Measurements from ENCODE around the gene SLC22A4. TPM values are rescaled to one million over a fixed set of nuclear protein-coding genes. Genes with fewer than 3 reads are reported as not detected.
A peak's percentile ranks its signal among the peaks of the same experiment; 100 is the strongest.

Gene SLC22A4
- total and polyA plus RNA-seq, 2 experiments from 2014 or later, result 0.27 to 0.32 TPM

GRCh38 chr5:132313366-132313765, 19.2 kb downstream of the SLC22A4 start:
- DNase-seq (ENCODE audit: low read depth in 1 of 2, low spot score in 1 of 2), result peak in 1 of 2 donors; percentile 93
- TF ChIP-seq CTCF (IDR thresholded peaks at IDR 0.05; ENCODE audit: low read depth, low read length), result no peak
- no peaks in the 10 kb centered on the region for H3K4me1 ChIP-seq (ENCODE audit: low read depth)
- H3K9me3 ChIP-seq (ENCODE audit: low read depth), result no peaks in the 10 kb centered on the region
- H3K4me3 ChIP-seq, result no peak overlapping the region
- no peak overlapping the region for H3K27ac ChIP-seq
- no peaks in the 10 kb centered on the region for H3K36me3 ChIP-seq
- H3K27me3 ChIP-seq, result no peaks in the 10 kb centered on the region

- Histone ChIP-seq H3K27ac (no peak overlapping the region), H3K9me3 (ENCODE audit: low read depth) (no peaks in the 10 kb centered on the region), H3K4me1 (ENCODE audit: low read depth) (no peaks in the 10 kb centered on the region), H3K4me3 (no peak overlapping the region), H3K27me3 (no peaks in the 10 kb centered on the region), H3K36me3 (no peaks in the 10 kb centered on the region)
- TF ChIP-seq CTCF (IDR thresholded peaks at IDR 0.05; ENCODE audit: low read depth, low read length), result no peak
- DNase-seq (ENCODE audit: low read depth in 1 of 2, low spot score in 1 of 2), result no peak
Measured at GRCh38 chr5:132313961-132314432, 19.8 kb downstream of the SLC22A4 start.

- no peaks in the 10 kb centered on the region for H3K4me1 ChIP-seq (ENCODE audit: low read depth)
Measured at GRCh38 chr5:132315529-132316067, 21.4 kb downstream of the SLC22A4 start.

GRCh38 chr5:132319975-132320374, 25.8 kb downstream of the SLC22A4 start:
- TF ChIP-seq CTCF (IDR thresholded peaks at IDR 0.05; ENCODE audit: low read depth, low read length), result no peak
- H3K4me3 ChIP-seq, result no peak overlapping the region
- no peak for DNase-seq (ENCODE audit: low read depth in 1 of 2, low spot score in 1 of 2)

More at GRCh38 chr5:132315529-132316067, 21.4 kb downstream of the SLC22A4 start:
- Histone ChIP-seq H3K9me3 (ENCODE audit: low read depth) (no peaks in the 10 kb centered on the region), H3K4me3 (no peak overlapping the region), H3K27ac (no peak overlapping the region), H3K27me3 (no peaks in the 10 kb centered on the region), H3K36me3 (no peaks in the 10 kb centered on the region)
- no peak for TF ChIP-seq CTCF (IDR thresholded peaks at IDR 0.05; ENCODE audit: low read depth, low read length)
- no peak for DNase-seq (ENCODE audit: low read depth in 1 of 2, low spot score in 1 of 2)

GRCh38 chr5:132321109-132321721, 27.0 kb downstream of the SLC22A4 start:
- no peaks in the 10 kb centered on the region for H3K9me3 ChIP-seq (ENCODE audit: low read depth)
- no peaks in the 10 kb centered on the region for H3K36me3 ChIP-seq
- TF ChIP-seq CTCF (IDR thresholded peaks at IDR 0.05; ENCODE audit: low read depth, low read length), result no peak
- H3K27ac ChIP-seq, result no peak overlapping the region
- H3K27me3 ChIP-seq, result no peaks in the 10 kb centered on the region
- DNase-seq (ENCODE audit: low read depth in 1 of 2, low spot score in 1 of 2), result no peak
- peaks cover 3% of the 10 kb centered on the region for H3K4me1 ChIP-seq (ENCODE audit: low read depth)
- H3K4me3 ChIP-seq, result no peak overlapping the region

More at GRCh38 chr5:132319975-132320374, 25.8 kb downstream of the SLC22A4 start:
- Histone ChIP-seq H3K4me1 (ENCODE audit: low read depth) (peaks cover 3% of the 10 kb centered on the region), H3K9me3 (ENCODE audit: low read depth) (no peaks in the 10 kb centered on the region), H3K36me3 (no peaks in the 10 kb centered on the region), H3K27me3 (no peaks in the 10 kb centered on the region), H3K27ac (no peak overlapping the region)
